Osteoblast (primary cell): Measurements from ENCODE around the gene TTC33. TPM values are rescaled to one million over a fixed set of nuclear protein-coding genes. Genes with fewer than 3 reads are reported as not detected.
A peak's percentile ranks its signal among the peaks of the same experiment; 100 is the strongest.
"Not testable (repeated sequence)": the region's sequence is repeated elsewhere in the genome, so short reads cannot be mapped to it uniquely, and the experiment has no call there.

Source experiments
- DNase-seq: peaks from one replicate; pipeline ENCODE4 v3.0.0; 2011; ENCODE audit warnings: low spot score, mixed read lengths; ENCODE audit not compliant: insufficient read length; ENCODE audit errors: missing footprints
- H2AFZ ChIP-seq: 2 replicates; pipeline ENCODE4 v1.6.0; 2011; ENCODE audit warnings: mild to moderate bottlenecking, low read length
- H3K27ac ChIP-seq: 2 replicates; pipeline ENCODE4 v1.5.1; 2011; ENCODE audit warnings: mild to moderate bottlenecking, low read depth, low read length, moderate library complexity
- H3K27me3 ChIP-seq: 2 replicates; pipeline ENCODE4 v1.6.0; 2012; ENCODE audit warnings: mild to moderate bottlenecking, control low read depth, inconsistent platforms, low read length, moderate library complexity; ENCODE audit not compliant: insufficient read depth
- H3K36me3 ChIP-seq: 2 replicates; pipeline ENCODE4 v1.5.1; 2011; ENCODE audit warnings: mild to moderate bottlenecking, low read length, control low read depth, moderate library complexity; ENCODE audit not compliant: insufficient read depth
- H3K4me1 ChIP-seq: 2 replicates; pipeline ENCODE4 v1.5.1; 2011; ENCODE audit warnings: mild to moderate bottlenecking, low read length, control low read depth, moderate library complexity; ENCODE audit not compliant: insufficient read depth
- H3K4me2 ChIP-seq: 2 replicates; pipeline ENCODE4 v1.6.0; 2011; ENCODE audit warnings: mild to moderate bottlenecking, low read length; ENCODE audit not compliant: insufficient read depth
- H3K4me3 ChIP-seq: fragments of 200-600 bp; sonication (generic); 3 replicates; pipeline ENCODE4 v1.5.1; 2012; ENCODE audit warnings: mild to moderate bottlenecking, low read length, inconsistent platforms; ENCODE audit not compliant: insufficient read depth
- H3K79me2 ChIP-seq: 2 replicates; pipeline ENCODE4 v1.6.0; 2012; ENCODE audit warnings: mild to moderate bottlenecking, low read length, control low read depth, inconsistent platforms; ENCODE audit not compliant: insufficient read depth
- H3K9me3 ChIP-seq: 2 replicates; pipeline ENCODE4 v1.5.1; 2011; ENCODE audit warnings: low read depth, low read length, control low read depth
- H4K20me1 ChIP-seq: 2 replicates; pipeline ENCODE4 v1.6.0; 2012; ENCODE audit warnings: mild to moderate bottlenecking, low read length, control low read depth; ENCODE audit not compliant: insufficient read depth
- CTCF ChIP-seq: IDR thresholded peaks from 2 replicates; pipeline ENCODE4 v1.5.1; 2011; ENCODE audit warnings: mild to moderate bottlenecking, low read depth, low read length, moderate library complexity; ENCODE audit errors: extremely low read depth
- total RNA-seq: library from RNA; depleted of rRNA; stranded (reverse); fragments of >200 nt; gene quantifications from 2 replicates; pipeline ENCODE4 v1.2.3, GENCODE V29; 2012

Gene TTC33
- total RNA-seq, 1 donor: 14.5 TPM

GRCh38 chr5:40798801-40799210 is 43.0 kb upstream of the TTC33 start:
- peak overlapping the region; percentile 96 for H3K4me3 ChIP-seq
- peak overlapping the region; percentile 88 for H3K27ac ChIP-seq
- H3K9me3 ChIP-seq: no peaks in the 10 kb centered on the region
- peaks cover 18% of the 10 kb centered on the region for H3K4me1 ChIP-seq
- peak overlapping the region; percentile 100 for H2AFZ ChIP-seq
- H3K36me3 ChIP-seq: peaks cover 3% of the 10 kb centered on the region
- DNase-seq: peak; percentile 96
- TF ChIP-seq CTCF: no peak
- peak overlapping the region; percentile 96 for H3K4me2 ChIP-seq
- H3K27me3 ChIP-seq: no peaks in the 10 kb centered on the region
- peaks cover 38% of the 10 kb centered on the region for H3K79me2 ChIP-seq
- H4K20me1 ChIP-seq: peaks cover 19% of the 10 kb centered on the region

GRCh38 chr5:40798012-40798800 is 42.4 kb upstream of the TTC33 start, which contains the start of gene PRKAA1:
Gene PRKAA1, minus strand, starts transcription at chr5:40798374. Its CDS starts 185 bp downstream, at chr5:40798189.
- no peaks in the 10 kb centered on the region for H3K27me3 ChIP-seq
- H3K36me3 ChIP-seq: peaks cover 3% of the 10 kb centered on the region
- H3K4me1 ChIP-seq: peaks cover 18% of the 10 kb centered on the region
- TF ChIP-seq CTCF: peak; percentile 36
- H3K4me3 ChIP-seq: peak within 1 kb of the TSS; percentile 96
- H3K27ac ChIP-seq: peak within 1 kb of the TSS; percentile 88
- H3K9me3 ChIP-seq: no peaks in the 10 kb centered on the region
- peaks cover 24% of the 10 kb centered on the region for H4K20me1 ChIP-seq
- peaks cover 44% of the 10 kb centered on the region for H3K79me2 ChIP-seq
- H3K4me2 ChIP-seq: peak within 1 kb of the TSS; percentile 96
- peak within 1 kb of the TSS; percentile 100 for H2AFZ ChIP-seq
- peak; percentile 99 for DNase-seq

GRCh38 chr5:40797273-40798011 is 41.7 kb upstream of the TTC33 start:
- peaks cover 52% of the 10 kb centered on the region for H3K79me2 ChIP-seq
- peak overlapping the region; percentile 70 for H3K27ac ChIP-seq
- peaks cover 18% of the 10 kb centered on the region for H3K4me1 ChIP-seq
- peaks cover 29% of the 10 kb centered on the region for H4K20me1 ChIP-seq
- peak; percentile 94 for DNase-seq
- peaks cover 3% of the 10 kb centered on the region for H3K36me3 ChIP-seq
- peak overlapping the region; percentile 93 for H2AFZ ChIP-seq
- no peaks in the 10 kb centered on the region for H3K27me3 ChIP-seq
- no peaks in the 10 kb centered on the region for H3K9me3 ChIP-seq
- no peak for TF ChIP-seq CTCF
- H3K4me2 ChIP-seq: peak overlapping the region; percentile 77
- H3K4me3 ChIP-seq: peak overlapping the region; percentile 96

GRCh38 chr5:40796487-40796889 is 40.7 kb upstream of the TTC33 start:
- Histone ChIP-seq H3K9me3 (no peaks in the 10 kb centered on the region), H3K4me3 (peak overlapping the region; percentile 96), H3K36me3 (peaks cover 3% of the 10 kb centered on the region), H3K27me3 (no peaks in the 10 kb centered on the region), H3K27ac (peak overlapping the region; percentile 34), H3K79me2 (peaks cover 61% of the 10 kb centered on the region), H4K20me1 (peaks cover 38% of the 10 kb centered on the region), H3K4me2 (peak overlapping the region; percentile 77), H3K4me1 (peaks cover 24% of the 10 kb centered on the region), H2AFZ (no peak overlapping the region)
- TF ChIP-seq CTCF: no peak
- DNase-seq: no peak

GRCh38 chr5:40794877-40795276 is 39.1 kb upstream of the TTC33 start:
- Histone ChIP-seq H3K4me1 (peaks cover 27% of the 10 kb centered on the region), H4K20me1 (peaks cover 51% of the 10 kb centered on the region), H3K79me2 (peaks cover 77% of the 10 kb centered on the region)
- DNase-seq, H3K9me3 ChIP-seq, H3K4me2 ChIP-seq, H3K4me3 ChIP-seq, H2AFZ ChIP-seq, H3K36me3 ChIP-seq, H3K27me3 ChIP-seq, H3K27ac ChIP-seq: not testable (repeated sequence)
